Endothelial cell of umbilical vein (primary cell): ENCODE data around the gene KDM4B. TPM values are rescaled to one million over a fixed set of nuclear protein-coding genes. Genes with fewer than 3 reads are reported as not detected.

Experiments used
- BruUV-seq: library from RNA; stranded (reverse); fragments of 400-500 nt; replicated peaks from 2 replicates; lab custom pipeline; 2021; lab: Mats Ljungman, UMichigan
- CTCF ChIA-PET: fragments of 300-600, 350-600 bp; sonication (Branson Sonifier 250); formaldehyde crosslinking; loops from one replicate; lab custom pipeline; 2021; ENCODE audit warnings: antibody characterized with exemption, inconsistent platforms; lab: Charles Lee
- POLR2A ChIA-PET: fragments of 300-600, 350-600 bp; sonication (Branson Sonifier 250); formaldehyde crosslinking; loops from one replicate; lab custom pipeline; 2021; ENCODE audit warnings: antibody characterized with exemption, inconsistent platforms; lab: Charles Lee
- DNase-seq: peaks from one replicate; pipeline ENCODE4 v3.0.0-alpha.2; 2011; ENCODE audit warnings: low read depth, low spot score
- FAIRE-seq: peaks from 2 replicates; lab custom pipeline; 2011; peaks lifted over from hg19 to GRCh38; lab: Jason Lieb, UNC
- H2AFZ ChIP-seq: 2 replicates; pipeline ENCODE4 v1.6.0; 2012; ENCODE audit warnings: low read depth, low read length, control low read depth, inconsistent platforms
- H3K27ac ChIP-seq: 2 replicates; pipeline ENCODE4 v1.5.1; 2011; ENCODE audit warnings: low read depth, mild to moderate bottlenecking, control low read depth, low read length, moderate library complexity; ENCODE audit not compliant: insufficient read depth
- H3K27me3 ChIP-seq, 2 experiments: 2 replicates each; pipeline versions ENCODE4 v1.6.0 to v1.6.1; 2011; ENCODE audit warnings: low read length in 2 of 2, mixed read lengths in 1 of 2; ENCODE audit not compliant: control insufficient read depth in 2 of 2, insufficient read depth in 2 of 2
- H3K36me3 ChIP-seq, 2 experiments: 2 replicates in 1 of 2; 3 replicates in 1 of 2; pipeline ENCODE4 v1.5.1; 2011; ENCODE audit warnings: low read length in 2 of 2, mild to moderate bottlenecking in 1 of 2, moderate library complexity in 1 of 2; ENCODE audit not compliant: control insufficient read depth in 2 of 2, insufficient read depth in 2 of 2; ENCODE audit errors: extremely low read depth in 1 of 2
- H3K4me1 ChIP-seq: 3 replicates; pipeline ENCODE4 v1.5.1; 2011; ENCODE audit warnings: mild to moderate bottlenecking, low read length; ENCODE audit not compliant: control insufficient read depth, insufficient read depth; ENCODE audit errors: extremely low read depth
- H3K4me2 ChIP-seq: 2 replicates; pipeline ENCODE4 v1.6.1; 2011; ENCODE audit warnings: low read length, control low read depth, mixed read lengths; ENCODE audit not compliant: insufficient read depth
- H3K4me3 ChIP-seq, 3 experiments: fragments of 200-600 bp in 1 of 3; sonication (generic), shearing (Covaris generic) in 1 of 3; replicated peaks in 1 of 3; 2 replicates each; pipeline ENCODE4 v1.5.1; 2011 to 2016; ENCODE audit warnings: control low read depth in 3 of 3, low read length in 3 of 3, mild to moderate bottlenecking in 2 of 3, inconsistent platforms in 1 of 3, low read depth in 1 of 3, moderate library complexity in 1 of 3; ENCODE audit not compliant: insufficient read depth in 1 of 3
- H3K79me2 ChIP-seq: 2 replicates; pipeline ENCODE4 v1.6.0; 2012; ENCODE audit warnings: low read length, inconsistent platforms; ENCODE audit not compliant: control insufficient read depth, insufficient read depth
- H3K9ac ChIP-seq: replicated peaks from 2 replicates; pipeline ENCODE3; 2011; ENCODE audit warnings: low read length, control low read depth; ENCODE audit not compliant: insufficient read depth; ENCODE audit errors: extremely low read depth
- H3K9me1 ChIP-seq: replicated peaks from 3 replicates; pipeline ENCODE4 v1.6.0; 2011; ENCODE audit warnings: mild to moderate bottlenecking, low read length; ENCODE audit not compliant: control insufficient read depth, insufficient read depth; ENCODE audit errors: extremely low read depth
- H3K9me3 ChIP-seq: replicated peaks from 2 replicates; pipeline ENCODE4 v1.5.1; 2012; ENCODE audit warnings: low read length, inconsistent platforms; ENCODE audit not compliant: control insufficient read depth, insufficient read depth
- H4K20me1 ChIP-seq: replicated peaks from 2 replicates; pipeline ENCODE3; 2011; ENCODE audit warnings: mild to moderate bottlenecking, low read length; ENCODE audit not compliant: control insufficient read depth, insufficient read depth; ENCODE audit errors: extremely low read depth
- CTCF ChIP-seq, 2 donors: IDR thresholded peaks; 1 replicate in 1 of 2; 2 replicates in 1 of 2; pipeline ENCODE4 v1.5.1; 2011; ENCODE audit warnings: low read length in 2 of 2, mild to moderate bottlenecking in 2 of 2, moderate library complexity in 2 of 2, control low read depth in 1 of 2, inconsistent platforms in 1 of 2, low read depth in 1 of 2; ENCODE audit not compliant: insufficient read depth in 1 of 2; ENCODE audit errors: extremely low read depth in 1 of 2
- EZH2 ChIP-seq: IDR thresholded peaks from 2 replicates; pipeline ENCODE4 v1.6.1; 2012; ENCODE audit warnings: borderline replicate concordance, low read depth, mild to moderate bottlenecking, moderate library complexity, low read length, inconsistent platforms; ENCODE audit not compliant: severe bottlenecking
- JUN ChIP-seq: IDR thresholded peaks from 2 replicates; pipeline ENCODE4 v1.6.1; 2011; ENCODE audit warnings: borderline replicate concordance, low read depth; ENCODE audit not compliant: insufficient read length, insufficient read depth
- POLR2A ChIP-seq: IDR thresholded peaks from 2 replicates; pipeline ENCODE4 v1.6.1; 2012; ENCODE audit warnings: low read depth, mild to moderate bottlenecking, control low read depth, low read length
- POLR2AphosphoS5 ChIP-seq: IDR thresholded peaks from 2 replicates; pipeline ENCODE4 v1.6.1; 2012; ENCODE audit warnings: low read depth, mild to moderate bottlenecking, control low read depth, low read length, moderate library complexity; ENCODE audit not compliant: insufficient read depth
- dilution Hi-C: fragments of 300-500 bp; cut with MboI; formaldehyde crosslinking; loops from one replicate; pipeline ENCODE4 v1.15.0; 2019; ENCODE audit warnings: low sequenced_read_pairs; ENCODE audit not compliant: extremely low pct_ligation_motif_present
- intact Hi-C: fragments of 100-400 bp; cut with micrococcal nuclease; formaldehyde crosslinking; loops from one replicate; pipeline ENCODE4 v1.10.0; 2022
- polyA plus RNA-seq, 4 experiments: library from polyadenylated mRNA; depleted of rRNA in 3 of 4; stranded (reverse) in 3 of 4; unstranded in 1 of 4; fragments of >200 nt; gene quantifications; 2 replicates each; pipeline versions ENCODE4 v1.2.1 to v1.2.3, GENCODE V29; 2011 to 2012; ENCODE audit warnings: missing spikeins in 1 of 4
- total RNA-seq: library from RNA; stranded (reverse); gene quantifications from 2 replicates; pipeline ENCODE4 v1.2.3, GENCODE V29; 2021

KDM4B gene
- total and polyA plus RNA-seq, 2 donors (not counting 3 experiments of a cell fraction or from before 2014, with no cell fraction given), result 12.4 to 37.2 TPM

GRCh38 chr19:5181329-5181728, 212.4 kb downstream of the KDM4B start:
- Histone ChIP-seq H3K9ac (no peak overlapping the region), H3K9me1 (no peaks in the 10 kb centered on the region), H4K20me1 (no peaks in the 10 kb centered on the region), H3K4me1 (no peaks in the 10 kb centered on the region), H3K9me3 (no peaks in the 10 kb centered on the region), H3K4me2 (no peak overlapping the region), H3K36me3 (no peaks in the 10 kb centered on the region), H3K4me3 (no peak overlapping the region), H3K27ac (no peak overlapping the region), H3K27me3 (peaks cover 2 to 6% of the 10 kb centered on the region in 2 experiments), H3K79me2 (no peaks in the 10 kb centered on the region), H2AFZ (no peak overlapping the region)
- CTCF ChIA-PET, result no interaction called here
- dilution Hi-C loops (no loop called here), intact Hi-C loops (no loop called here)
- TF ChIP-seq EZH2, result no peak
- no peak for TF ChIP-seq POLR2AphosphoS5
- TF ChIP-seq POLR2A, result no peak
- TF ChIP-seq CTCF (IDR thresholded peaks at IDR 0.05; ENCODE audit: extremely low read depth in 1 of 2, insufficient read depth in 1 of 2, low read depth in 1 of 2, low read length in 2 of 2), result no peak
- no TSS peak for BruUV-seq
- FAIRE-seq (no peak), DNase-seq (no peak)
- POLR2A ChIA-PET, result no interaction called here

GRCh38 chr19:5182751-5183150, 213.8 kb downstream of the KDM4B start:
- H3K27me3 ChIP-seq, result peaks cover 2 to 4% of the 10 kb centered on the region in 2 experiments
- FAIRE-seq (no peak), DNase-seq (no peak)
- dilution Hi-C loops (no loop called here), intact Hi-C loops (no loop called here)
- no peak for TF ChIP-seq JUN
- TF ChIP-seq POLR2AphosphoS5, result no peak
- H3K4me2 ChIP-seq, result no peak overlapping the region
- no TSS peak for BruUV-seq
- no peak overlapping the region for H3K9ac ChIP-seq
- no peaks in the 10 kb centered on the region for H4K20me1 ChIP-seq
- H3K9me1 ChIP-seq, result no peaks in the 10 kb centered on the region
- ChIA-PET CTCF (no interaction called here), POLR2A (no interaction called here)
- H3K27ac ChIP-seq, result no peak overlapping the region
- H3K36me3 ChIP-seq, result no peaks in the 10 kb centered on the region
- no peaks in the 10 kb centered on the region for H3K9me3 ChIP-seq
- no peak overlapping the region for H2AFZ ChIP-seq
- no peaks in the 10 kb centered on the region for H3K4me1 ChIP-seq
- H3K79me2 ChIP-seq, result no peaks in the 10 kb centered on the region
- H3K4me3 ChIP-seq, result no peak overlapping the region
